HEK293 (cell line): Measurements from ENCODE around the gene TMEM187.

ENCODE experiments used
- CTCF ChIA-PET: fragments of 350-600 bp; formaldehyde crosslinking; extraction: SDS; loops from one replicate; lab custom pipeline; 2021; ENCODE audit warnings: antibody characterized with exemption; lab: Yijun Ruan, JAX
- POLR2A ChIA-PET: fragments of 300-600 bp; formaldehyde crosslinking; extraction: SDS; loops from one replicate; lab custom pipeline; 2020; ENCODE audit warnings: antibody characterized with exemption, inconsistent platforms; lab: Yijun Ruan, JAX
- H3K27ac ChIP-seq: fragments of 200-500 bp; sonication (Bioruptor generic); 2 replicates; pipeline ENCODE4 v1.5.1; 2014; ENCODE audit warnings: low read depth, low read length, control low read depth, inconsistent platforms; ENCODE audit errors: extremely low read depth
- H3K36me3 ChIP-seq, 2 experiments: fragments of 200-500 bp in 1 of 2; sonication (Bioruptor generic) in 1 of 2; 1 replicate in 1 of 2; 2 replicates in 1 of 2; pipeline ENCODE4 v1.5.1; 2014 to 2017; ENCODE audit warnings: inconsistent platforms in 2 of 2, low read length in 2 of 2; ENCODE audit not compliant: control insufficient read depth in 2 of 2, insufficient read depth in 1 of 2
- H3K4me1 ChIP-seq: fragments of 200-500 bp; sonication (Bioruptor generic); 2 replicates; pipeline ENCODE4 v1.5.1; 2014; ENCODE audit warnings: mild to moderate bottlenecking, low read length, inconsistent platforms; ENCODE audit not compliant: control insufficient read depth, insufficient read depth
- H3K4me3 ChIP-seq: 2 replicates; pipeline ENCODE4 v1.5.1; 2011; ENCODE audit warnings: low read depth, mild to moderate bottlenecking, control low read depth, low read length, moderate library complexity
- H3K9me3 ChIP-seq: fragments of 200-500 bp; sonication (Bioruptor generic); 2 replicates; pipeline ENCODE4 v1.5.1; 2014; ENCODE audit warnings: low read depth, low read length, inconsistent platforms; ENCODE audit not compliant: control insufficient read depth, insufficient read depth
- CTCF ChIP-seq: fragments of 450-650 bp; formaldehyde crosslinking; IDR thresholded peaks from 2 replicates; pipeline ENCODE4 v1.5.1; 2016; ENCODE audit warnings: missing biosample characterization, missing genetic modification characterization
- HIC1 ChIP-seq: fragments of 450-650 bp; formaldehyde crosslinking; IDR thresholded peaks from 2 replicates; pipeline ENCODE4 v1.5.1; 2016; ENCODE audit warnings: missing biosample characterization, missing genetic modification characterization
- HOXD13 ChIP-seq: sonication (generic); formaldehyde crosslinking; IDR thresholded peaks from 2 replicates; pipeline ENCODE4 v1.8.0; 2022; ENCODE audit warnings: missing genetic modification reagents, borderline replicate concordance
- IKZF3 ChIP-seq: fragments of 450-650 bp; IDR thresholded peaks from 2 replicates; pipeline ENCODE4 v1.5.0; 2018; ENCODE audit warnings: missing biosample characterization, mild to moderate bottlenecking, missing genetic modification characterization, moderate library complexity
- ZBTB17 ChIP-seq: fragments of 450-650 bp; formaldehyde crosslinking; IDR thresholded peaks from 2 replicates; pipeline ENCODE4 v1.5.1; 2016; ENCODE audit warnings: missing biosample characterization, missing genetic modification characterization
- ZBTB8A ChIP-seq: fragments of 450-650 bp; formaldehyde crosslinking; IDR thresholded peaks from 2 replicates; pipeline ENCODE4 v1.5.1; 2016; ENCODE audit warnings: missing biosample characterization, missing genetic modification characterization
- ZEB2 ChIP-seq: fragments of 450-650 bp; formaldehyde crosslinking; IDR thresholded peaks from 2 replicates; pipeline ENCODE4 v1.5.1; 2016; ENCODE audit warnings: missing biosample characterization, missing genetic modification characterization
- ZFP41 ChIP-seq: fragments of 450-650 bp; formaldehyde crosslinking; IDR thresholded peaks from 2 replicates; pipeline ENCODE4 v1.5.1; 2016; ENCODE audit warnings: missing biosample characterization, missing genetic modification characterization, borderline replicate concordance
- ZIC2 ChIP-seq: fragments of 450-650 bp; formaldehyde crosslinking; IDR thresholded peaks from 2 replicates; pipeline ENCODE4 v1.5.1; 2016; ENCODE audit warnings: missing biosample characterization, missing genetic modification characterization
- ZNF133 ChIP-seq: fragments of 450-650 bp; formaldehyde crosslinking; IDR thresholded peaks from 2 replicates; pipeline ENCODE4 v1.5.1; 2016; ENCODE audit warnings: missing biosample characterization, missing genetic modification characterization
- ZNF2 ChIP-seq: fragments of 450-650 bp; formaldehyde crosslinking; IDR thresholded peaks from 2 replicates; pipeline ENCODE4 v1.5.1; 2016; ENCODE audit warnings: missing biosample characterization, missing genetic modification characterization
- ZNF335 ChIP-seq: fragments of 450-650 bp; formaldehyde crosslinking; conservative IDR thresholded peaks from 2 replicates; pipeline ENCODE4 v1.5.1; 2016; ENCODE audit warnings: missing biosample characterization, missing genetic modification characterization
- ZNF341 ChIP-seq: fragments of 450-650 bp; formaldehyde crosslinking; IDR thresholded peaks from 2 replicates; pipeline ENCODE4; 2016; ENCODE audit warnings: low read depth, missing biosample characterization, missing genetic modification characterization
- ZNF561 ChIP-seq: fragments of 450-650 bp; IDR thresholded peaks from 2 replicates; pipeline ENCODE4 v1.5.1; 2018; ENCODE audit warnings: missing biosample characterization, missing genetic modification characterization, borderline replicate concordance
- ZNF600 ChIP-seq: fragments of 450-650 bp; formaldehyde crosslinking; IDR thresholded peaks from 2 replicates; pipeline ENCODE4 v1.5.1; 2016; ENCODE audit warnings: missing biosample characterization, missing genetic modification characterization
- ZNF623 ChIP-seq: fragments of 450-650 bp; formaldehyde crosslinking; IDR thresholded peaks from 2 replicates; pipeline ENCODE4 v1.5.1; 2016; ENCODE audit warnings: missing biosample characterization, missing genetic modification characterization
- ZNF654 ChIP-seq: fragments of 450-650 bp; formaldehyde crosslinking; IDR thresholded peaks from 2 replicates; pipeline ENCODE4 v1.5.1; 2016; ENCODE audit warnings: low read depth, missing biosample characterization, missing genetic modification characterization
- ZNF701 ChIP-seq: fragments of 450-650 bp; formaldehyde crosslinking; IDR thresholded peaks from 2 replicates; pipeline ENCODE4 v1.5.1; 2016; ENCODE audit warnings: missing biosample characterization, missing genetic modification characterization
- TF ChIP-seq, protein P1 (sequence below): fragments of 450-650 bp; formaldehyde crosslinking; IDR thresholded peaks from 2 replicates; pipeline ENCODE4 v1.5.1; 2016; ENCODE audit warnings: missing biosample characterization, missing genetic modification characterization
- TF ChIP-seq, protein P2 (sequence below): fragments of 450-650 bp; formaldehyde crosslinking; IDR thresholded peaks from 2 replicates; pipeline ENCODE4 v1.5.0; 2017; ENCODE audit warnings: missing biosample characterization, missing genetic modification characterization, borderline replicate concordance

Gene TMEM187

GRCh38 chrX:153922932-153923857 lies 49.4 kb upstream of the TMEM187 start:
- Histone ChIP-seq H3K4me3 (no peak overlapping the region), H3K36me3 (no peaks in the 10 kb centered on the region), H3K9me3 (no peaks in the 10 kb centered on the region), H3K27ac (no peak overlapping the region), H3K4me1 (peaks cover 4% of the 10 kb centered on the region)
- POLR2A ChIA-PET, result interaction anchor here (0.5 to 2.4 kb wide), 8 partner anchors 12 to 109 kb away, joined by 3 to 18 read pairs (median 6); partner anchors contain the start of genes HCFC1, NAA10 and TMEM187
- CTCF ChIA-PET, result interaction anchor here (0.5 to 9.1 kb wide), 27 partner anchors 10 to 412 kb away, joined by 3 to 168 read pairs (median 4); partner anchors contain the start of genes NAA10 and RENBP
- TF ChIP-seq, protein P1, sequence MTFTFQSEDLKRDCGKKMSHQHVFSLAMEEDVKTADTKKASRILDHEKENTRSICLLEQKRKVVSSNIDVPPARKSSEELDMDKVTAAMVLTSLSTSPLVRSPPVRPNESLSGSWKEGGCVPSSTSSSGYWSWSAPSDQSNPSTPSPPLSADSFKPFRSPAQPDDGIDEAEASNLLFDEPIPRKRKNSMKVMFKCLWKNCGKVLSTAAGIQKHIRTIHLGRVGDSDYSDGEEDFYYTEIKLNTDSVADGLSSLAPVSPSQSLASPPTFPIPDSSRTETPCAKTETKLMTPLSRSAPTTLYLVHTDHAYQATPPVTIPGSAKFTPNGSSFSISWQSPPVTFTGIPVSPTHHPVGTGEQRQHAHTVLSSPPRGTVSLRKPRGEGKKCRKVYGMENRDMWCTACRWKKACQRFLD (tag by site-specific recombination), result no peak
- TF ChIP-seq ZFP41 (tag by site-specific recombination) (no peak), ZNF561 (tag by site-specific recombination) (peak; percentile 54; the same call in 1 of the 2 replicates), HOXD13 (CRISPR knock-in tag) (no peak), IKZF3 (tag by site-specific recombination) (0 out of 2 replicates have a peak, but pooled peaks have one; percentile 19), ZNF600 (tag by site-specific recombination) (peak; percentile 25; the same call in 1 of the 2 replicates), ZNF2 (tag by site-specific recombination) (no peak), CTCF (tag by site-specific recombination) (peak; percentile 75), ZNF133 (tag by site-specific recombination) (no peak), ZNF654 (tag by site-specific recombination) (peak; percentile 26), ZNF335 (no peak), HIC1 (tag by site-specific recombination) (peak; percentile 58), ZEB2 (tag by site-specific recombination) (no peak), ZIC2 (peak; percentile 42), ZBTB8A (0 out of 2 replicates have a peak, but pooled peaks have one; percentile 14), ZNF623 (tag by site-specific recombination) (no peak), ZNF341 (tag by site-specific recombination) (peak; percentile 44; the same call in 1 of the 2 replicates), ZNF701 (tag by site-specific recombination) (no peak), ZBTB17 (tag by site-specific recombination) (0 out of 2 replicates have a peak, but pooled peaks have one; percentile 28)
- TF ChIP-seq, protein P2, sequence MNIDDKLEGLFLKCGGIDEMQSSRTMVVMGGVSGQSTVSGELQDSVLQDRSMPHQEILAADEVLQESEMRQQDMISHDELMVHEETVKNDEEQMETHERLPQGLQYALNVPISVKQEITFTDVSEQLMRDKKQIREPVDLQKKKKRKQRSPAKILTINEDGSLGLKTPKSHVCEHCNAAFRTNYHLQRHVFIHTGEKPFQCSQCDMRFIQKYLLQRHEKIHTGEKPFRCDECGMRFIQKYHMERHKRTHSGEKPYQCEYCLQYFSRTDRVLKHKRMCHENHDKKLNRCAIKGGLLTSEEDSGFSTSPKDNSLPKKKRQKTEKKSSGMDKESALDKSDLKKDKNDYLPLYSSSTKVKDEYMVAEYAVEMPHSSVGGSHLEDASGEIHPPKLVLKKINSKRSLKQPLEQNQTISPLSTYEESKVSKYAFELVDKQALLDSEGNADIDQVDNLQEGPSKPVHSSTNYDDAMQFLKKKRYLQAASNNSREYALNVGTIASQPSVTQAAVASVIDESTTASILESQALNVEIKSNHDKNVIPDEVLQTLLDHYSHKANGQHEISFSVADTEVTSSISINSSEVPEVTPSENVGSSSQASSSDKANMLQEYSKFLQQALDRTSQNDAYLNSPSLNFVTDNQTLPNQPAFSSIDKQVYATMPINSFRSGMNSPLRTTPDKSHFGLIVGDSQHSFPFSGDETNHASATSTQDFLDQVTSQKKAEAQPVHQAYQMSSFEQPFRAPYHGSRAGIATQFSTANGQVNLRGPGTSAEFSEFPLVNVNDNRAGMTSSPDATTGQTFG (tag by site-specific recombination), result no peak
